Measurements from ENCODE around the gene PLA2G3. TPM values are rescaled to one million over a fixed set of nuclear protein-coding genes. Genes with fewer than 3 reads are reported as not detected.

Gene PLA2G3
- not detected in 5 replicates for total RNA-seq (2022; extraction: Qiagen RNA extraction)

GRCh38 chr22:31139866-31140716, at the start of gene PLA2G3:
TSS of gene PLA2G3 (minus strand) at chr22:31140508. CDS start at chr22:31140354, 154 bp downstream.

GRCh38 chr22:31122532-31123291, 17.6 kb downstream of the PLA2G3 start, which contains the start of gene INPP5J:
TSS of gene INPP5J (plus strand) at chr22:31122966. CDS start at chr22:31123015, 49 bp downstream.

GRCh38 chr22:31107178-31107893, 33.0 kb downstream of the PLA2G3 start, which contains the start of gene SELENOM:
TSS of gene SELENOM (minus strand) at chr22:31107568. CDS start at chr22:31107505, 63 bp downstream.

Other genes starting within 250 kb of the PLA2G3 start
- gene MORC2, start 171.7 kb downstream of the PLA2G3 start, total RNA-seq (2022; extraction: Qiagen RNA extraction) = 10.7 to 16.9 TPM (median 14.4 TPM) in 5 replicates
- 24.0 to 32.9 TPM (median 27.9 TPM) in 5 replicates for gene TUG1, start 171.2 kb downstream of the PLA2G3 start, total RNA-seq (2022; extraction: Qiagen RNA extraction)
- 17.2 to 31.8 TPM (median 29.7 TPM) in 5 replicates for gene SMTN, start 59.2 kb downstream of the PLA2G3 start, total RNA-seq (2022; extraction: Qiagen RNA extraction)
- gene SELENOM, start 32.9 kb downstream of the PLA2G3 start, total RNA-seq (2022; extraction: Qiagen RNA extraction) = 53.7 to 62.7 TPM (median 56.7 TPM) in 5 replicates
- 0.21 to 0.55 TPM (median 0.47 TPM) in 5 replicates for gene INPP5J, start 17.5 kb downstream of the PLA2G3 start, total RNA-seq (2022; extraction: Qiagen RNA extraction)
- 22.3 to 25.7 TPM (median 24.8 TPM) in 5 replicates for gene RNF185, start 19.7 kb upstream of the PLA2G3 start, total RNA-seq (2022; extraction: Qiagen RNA extraction)
- gene LIMK2, start 71.8 kb upstream of the PLA2G3 start, total RNA-seq (2022; extraction: Qiagen RNA extraction) = 6.2 to 9.1 TPM (median 7.0 TPM) in 5 replicates
- gene PIK3IP1, start 152.0 kb upstream of the PLA2G3 start, total RNA-seq (2022; extraction: Qiagen RNA extraction) = 0.47 to 0.65 TPM (median 0.53 TPM) in 5 replicates
- gene PATZ1, start 205.8 kb upstream of the PLA2G3 start, total RNA-seq (2022; extraction: Qiagen RNA extraction) = 17.7 to 22.1 TPM (median 20.5 TPM) in 5 replicates

Data from A549 treated with dexamethasone at 1 μM for 4 hours (cell line).